Measurements from ENCODE around the gene WDR46. TPM values are rescaled to one million over a fixed set of nuclear protein-coding genes. Genes with fewer than 3 reads are reported as not detected.

Gene WDR46
- total and polyA plus RNA-seq, 10 of the 15 experiments (the other 5 are each of a cell fraction or from before 2014, with no cell fraction given) = 10.1 to 147 (median 86.0) TPM

Small RNAs within 50 kb of the gene (microRNA-seq; reads per million reads assigned to microRNA genes)
- not detected for gene MIR6834
- not detected for gene MIR6873

Other genes starting within 250 kb of the WDR46 start
Only the 7 nearest of the 20 such genes appear.
- gene VPS52, start 17.4 kb downstream of the WDR46 start, total RNA-seq (2014; rRNA removed) = 32.4 and 33.9 TPM in 2 replicates
- gene VPS52, start 17.4 kb downstream of the WDR46 start, total RNA-seq (2014; rRNA removed; fragmentation: Illumina TruSeq; extraction: Trizol) = 20.9 and 22.1 TPM in 2 replicates
- gene VPS52, start 17.4 kb downstream of the WDR46 start, total RNA-seq (2021) = 36.1 and 38.1 TPM in 2 replicates
- 29.7 and 52.7 TPM in 2 replicates for gene VPS52, start 17.4 kb downstream of the WDR46 start, polyA plus RNA-seq (2011; rRNA removed)
- 34.1 and 47.1 TPM in 2 replicates for gene VPS52, start 17.4 kb downstream of the WDR46 start, polyA plus RNA-seq (2014; fragmentation: Illumina TruSeq; extraction: Trizol)
- 10 to 100 TPM; 11.3 to 13.2 TPM for gene VPS52, start 17.4 kb downstream of the WDR46 start, polyA plus RNA-seq (2014; fragmentation: Nextera tagmentation; extraction: Ambion mirVana)
- gene VPS52, start 17.4 kb downstream of the WDR46 start, polyA plus RNA-seq (2014; rRNA removed) = 47.0 and 51.2 TPM in 2 replicates
- gene VPS52, start 17.4 kb downstream of the WDR46 start, polyA plus RNA-seq (2016; fragmentation: Nextera tagmentation; extraction: Ambion mirVana) = 10 to 100 TPM; 36.0 to 37.3 TPM
- 6,753 and 7,288 TPM in 2 replicates for gene RPS18, start 17.2 kb downstream of the WDR46 start, total RNA-seq (2014; rRNA removed)
- 7,180 and 7,566 TPM in 2 replicates for gene RPS18, start 17.2 kb downstream of the WDR46 start, total RNA-seq (2014; rRNA removed; fragmentation: Illumina TruSeq; extraction: Trizol)
- gene RPS18, start 17.2 kb downstream of the WDR46 start, total RNA-seq (2021) = 5,526 and 5,774 TPM in 2 replicates
- gene RPS18, start 17.2 kb downstream of the WDR46 start, polyA plus RNA-seq (2011; rRNA removed) = 8,077 and 9,878 TPM in 2 replicates
- gene RPS18, start 17.2 kb downstream of the WDR46 start, polyA plus RNA-seq (2014; fragmentation: Illumina TruSeq; extraction: Trizol) = 7,632 and 8,884 TPM in 2 replicates
- over 10,000 TPM; 17,270 to 20,828 TPM for gene RPS18, start 17.2 kb downstream of the WDR46 start, polyA plus RNA-seq (2014; fragmentation: Nextera tagmentation; extraction: Ambion mirVana)
- 9,185 and 10,303 TPM in 2 replicates for gene RPS18, start 17.2 kb downstream of the WDR46 start, polyA plus RNA-seq (2014; rRNA removed)
- gene RPS18, start 17.2 kb downstream of the WDR46 start, polyA plus RNA-seq (2016; fragmentation: Nextera tagmentation; extraction: Ambion mirVana) = 1,000 to 10,000 TPM; 4,228 to 4,318 TPM
- 6.8 and 8.2 TPM in 2 replicates for gene B3GALT4, start 12.1 kb downstream of the WDR46 start, total RNA-seq (2014; rRNA removed)
- 2.8 and 2.9 TPM in 2 replicates for gene B3GALT4, start 12.1 kb downstream of the WDR46 start, total RNA-seq (2014; rRNA removed; fragmentation: Illumina TruSeq; extraction: Trizol)
- gene B3GALT4, start 12.1 kb downstream of the WDR46 start, total RNA-seq (2021) = 6.2 and 6.5 TPM in 2 replicates
- gene B3GALT4, start 12.1 kb downstream of the WDR46 start, polyA plus RNA-seq (2011; rRNA removed) = 1.0 and 1.8 TPM in 2 replicates
- gene B3GALT4, start 12.1 kb downstream of the WDR46 start, polyA plus RNA-seq (2014; fragmentation: Illumina TruSeq; extraction: Trizol) = 0.33 and 0.98 TPM in 2 replicates
- under 1 TPM; 0.27 to 0.37 TPM for gene B3GALT4, start 12.1 kb downstream of the WDR46 start, polyA plus RNA-seq (2014; fragmentation: Nextera tagmentation; extraction: Ambion mirVana)
- gene B3GALT4, start 12.1 kb downstream of the WDR46 start, polyA plus RNA-seq (2014; rRNA removed) = 4.6 and 5.1 TPM in 2 replicates
- 1 to 10 TPM; 2.4 to 3.8 TPM for gene B3GALT4, start 12.1 kb downstream of the WDR46 start, polyA plus RNA-seq (2016; fragmentation: Nextera tagmentation; extraction: Ambion mirVana)
- gene PFDN6, start 362 bp upstream of the WDR46 start, total RNA-seq (2014; rRNA removed) = 110 and 131 TPM in 2 replicates
- gene PFDN6, start 362 bp upstream of the WDR46 start, total RNA-seq (2014; rRNA removed; fragmentation: Illumina TruSeq; extraction: Trizol) = 134 and 141 TPM in 2 replicates
- 87.8 and 91.8 TPM in 2 replicates for gene PFDN6, start 362 bp upstream of the WDR46 start, total RNA-seq (2021)
- gene PFDN6, start 362 bp upstream of the WDR46 start, polyA plus RNA-seq (2011; rRNA removed) = 73.4 and 83.5 TPM in 2 replicates
- 168 and 182 TPM in 2 replicates for gene PFDN6, start 362 bp upstream of the WDR46 start, polyA plus RNA-seq (2014; fragmentation: Illumina TruSeq; extraction: Trizol)
- gene PFDN6, start 362 bp upstream of the WDR46 start, polyA plus RNA-seq (2014; fragmentation: Nextera tagmentation; extraction: Ambion mirVana) = 1 to 10 TPM; 3.1 to 5.7 TPM
- gene PFDN6, start 362 bp upstream of the WDR46 start, polyA plus RNA-seq (2014; rRNA removed) = 164 and 165 TPM in 2 replicates
- gene PFDN6, start 362 bp upstream of the WDR46 start, polyA plus RNA-seq (2016; fragmentation: Nextera tagmentation; extraction: Ambion mirVana) = 10 to 100 TPM; 27.7 to 35.7 TPM
- 7.1 and 7.2 TPM in 2 replicates for gene RGL2, start 9.7 kb upstream of the WDR46 start, total RNA-seq (2014; rRNA removed)
- gene RGL2, start 9.7 kb upstream of the WDR46 start, total RNA-seq (2014; rRNA removed; fragmentation: Illumina TruSeq; extraction: Trizol) = 5.7 and 6.9 TPM in 2 replicates
- gene RGL2, start 9.7 kb upstream of the WDR46 start, total RNA-seq (2021) = 17.8 and 21.2 TPM in 2 replicates
- 11.4 and 15.5 TPM in 2 replicates for gene RGL2, start 9.7 kb upstream of the WDR46 start, polyA plus RNA-seq (2011; rRNA removed)
- gene RGL2, start 9.7 kb upstream of the WDR46 start, polyA plus RNA-seq (2014; fragmentation: Illumina TruSeq; extraction: Trizol) = 5.2 and 9.0 TPM in 2 replicates
- 1 to 10 TPM in 1 of 2 experiments, under 1 TPM in 1; 0.84 to 2.7 TPM for gene RGL2, start 9.7 kb upstream of the WDR46 start, polyA plus RNA-seq (2014; fragmentation: Nextera tagmentation; extraction: Ambion mirVana)
- 14.5 and 18.1 TPM in 2 replicates for gene RGL2, start 9.7 kb upstream of the WDR46 start, polyA plus RNA-seq (2014; rRNA removed)
- 1 to 10 TPM; 5.2 to 6.5 TPM for gene RGL2, start 9.7 kb upstream of the WDR46 start, polyA plus RNA-seq (2016; fragmentation: Nextera tagmentation; extraction: Ambion mirVana)
- gene TAPBP, start 24.8 kb upstream of the WDR46 start, total RNA-seq (2014; rRNA removed) = 107 and 118 TPM in 2 replicates
- 44.0 and 46.7 TPM in 2 replicates for gene TAPBP, start 24.8 kb upstream of the WDR46 start, total RNA-seq (2014; rRNA removed; fragmentation: Illumina TruSeq; extraction: Trizol)
- 210 and 219 TPM in 2 replicates for gene TAPBP, start 24.8 kb upstream of the WDR46 start, total RNA-seq (2021)
- gene TAPBP, start 24.8 kb upstream of the WDR46 start, polyA plus RNA-seq (2011; rRNA removed) = 20.7 and 40.7 TPM in 2 replicates
- 35.4 and 49.4 TPM in 2 replicates for gene TAPBP, start 24.8 kb upstream of the WDR46 start, polyA plus RNA-seq (2014; fragmentation: Illumina TruSeq; extraction: Trizol)
- 10 to 100 TPM; 14.6 to 30.0 TPM for gene TAPBP, start 24.8 kb upstream of the WDR46 start, polyA plus RNA-seq (2014; fragmentation: Nextera tagmentation; extraction: Ambion mirVana)
- gene TAPBP, start 24.8 kb upstream of the WDR46 start, polyA plus RNA-seq (2014; rRNA removed) = 108 and 138 TPM in 2 replicates
- 100 to 1,000 TPM; 107 TPM for gene TAPBP, start 24.8 kb upstream of the WDR46 start, polyA plus RNA-seq (2016; fragmentation: Nextera tagmentation; extraction: Ambion mirVana)
- gene ZBTB22, start 28.5 kb upstream of the WDR46 start, total RNA-seq (2014; rRNA removed) = 8.9 and 9.3 TPM in 2 replicates
- gene ZBTB22, start 28.5 kb upstream of the WDR46 start, total RNA-seq (2014; rRNA removed; fragmentation: Illumina TruSeq; extraction: Trizol) = 5.9 and 6.2 TPM in 2 replicates
- 9.7 and 12.0 TPM in 2 replicates for gene ZBTB22, start 28.5 kb upstream of the WDR46 start, total RNA-seq (2021)
- gene ZBTB22, start 28.5 kb upstream of the WDR46 start, polyA plus RNA-seq (2011; rRNA removed) = 3.2 and 5.1 TPM in 2 replicates
- gene ZBTB22, start 28.5 kb upstream of the WDR46 start, polyA plus RNA-seq (2014; fragmentation: Illumina TruSeq; extraction: Trizol) = 3.8 and 4.4 TPM in 2 replicates
- under 1 TPM; 0.11 to 0.62 TPM for gene ZBTB22, start 28.5 kb upstream of the WDR46 start, polyA plus RNA-seq (2014; fragmentation: Nextera tagmentation; extraction: Ambion mirVana)
- 9.8 and 9.9 TPM in 2 replicates for gene ZBTB22, start 28.5 kb upstream of the WDR46 start, polyA plus RNA-seq (2014; rRNA removed)
- 1 to 10 TPM; 4.1 to 4.5 TPM for gene ZBTB22, start 28.5 kb upstream of the WDR46 start, polyA plus RNA-seq (2016; fragmentation: Nextera tagmentation; extraction: Ambion mirVana)

All from GM12878 (cell line).